Measurements from ENCODE around the gene FHIT.

Gene FHIT

GRCh38 chr3:59764171-59764570 is 1487.1 kb downstream of the FHIT start:
- no peak for DNase-seq (ENCODE audit: low read depth, low spot score)

GRCh38 chr3:59762941-59763340 is 1488.3 kb downstream of the FHIT start:
- no peak for DNase-seq (ENCODE audit: low read depth, low spot score)
- H3K27ac ChIP-seq: no peak overlapping the region

More at GRCh38 chr3:59764171-59764570, 1487.1 kb downstream of the FHIT start:
- H3K27ac ChIP-seq: no peak overlapping the region

- no peak for DNase-seq (ENCODE audit: low read depth, low spot score)
- H3K27ac ChIP-seq: no peak overlapping the region
Measured at GRCh38 chr3:59759298-59760031, 1491.8 kb downstream of the FHIT start.

- no peak overlapping the region for H3K27ac ChIP-seq
- DNase-seq (ENCODE audit: low read depth, low spot score): no peak
Measured at GRCh38 chr3:59758672-59759071, 1492.6 kb downstream of the FHIT start.

- DNase-seq (ENCODE audit: low read depth, low spot score): no peak
Measured at GRCh38 chr3:59756934-59757333, 1494.3 kb downstream of the FHIT start.

GRCh38 chr3:59754456-59755129 is 1496.7 kb downstream of the FHIT start:
- no peak overlapping the region for H3K27ac ChIP-seq
- no peak for DNase-seq (ENCODE audit: low read depth, low spot score)

More at GRCh38 chr3:59756934-59757333, 1494.3 kb downstream of the FHIT start:
- no peak overlapping the region for H3K27ac ChIP-seq

- no peak for DNase-seq (ENCODE audit: low read depth, low spot score)
- no peak overlapping the region for H3K27ac ChIP-seq
Measured at GRCh38 chr3:59753808-59754450, 1497.3 kb downstream of the FHIT start.

GRCh38 chr3:59752925-59753324 is 1498.3 kb downstream of the FHIT start:
- H3K27ac ChIP-seq: no peak overlapping the region
- DNase-seq (ENCODE audit: low read depth, low spot score): no peak

GRCh38 chr3:59751606-59752005 is 1499.6 kb downstream of the FHIT start:
- no peak for DNase-seq (ENCODE audit: low read depth, low spot score)
- no peak overlapping the region for H3K27ac ChIP-seq

GRCh38 chr3:59750391-59750790 is 1500.9 kb downstream of the FHIT start:
- H3K27ac ChIP-seq: no peak overlapping the region
- DNase-seq (ENCODE audit: low read depth, low spot score): no peak

- no peak overlapping the region for H3K27ac ChIP-seq
- no peak for DNase-seq (ENCODE audit: low read depth, low spot score)
Measured at GRCh38 chr3:59749291-59749690, 1502.0 kb downstream of the FHIT start.

- DNase-seq (ENCODE audit: low read depth, low spot score): no peak
- H3K27ac ChIP-seq: no peak overlapping the region
Measured at GRCh38 chr3:59746585-59746984, 1504.7 kb downstream of the FHIT start.

- no peak overlapping the region for H3K27ac ChIP-seq
- no peak for DNase-seq (ENCODE audit: low read depth, low spot score)
Measured at GRCh38 chr3:59737241-59737640, 1514.0 kb downstream of the FHIT start.

- DNase-seq (ENCODE audit: low read depth, low spot score): no peak
- H3K27ac ChIP-seq: no peak overlapping the region
Measured at GRCh38 chr3:59734061-59734460, 1517.2 kb downstream of the FHIT start.

GRCh38 chr3:59733041-59733809 is 1518.0 kb downstream of the FHIT start:
- DNase-seq (ENCODE audit: low read depth, low spot score): no peak
- H3K27ac ChIP-seq: no peak overlapping the region

- no peak for DNase-seq (ENCODE audit: low read depth, low spot score)
- no peak overlapping the region for H3K27ac ChIP-seq
Measured at GRCh38 chr3:59731943-59732342, 1519.3 kb downstream of the FHIT start.

GRCh38 chr3:59730591-59730990 is 1520.7 kb downstream of the FHIT start:
- H3K27ac ChIP-seq: no peak overlapping the region
- DNase-seq (ENCODE audit: low read depth, low spot score): no peak

GRCh38 chr3:59728587-59728908 is 1522.7 kb downstream of the FHIT start:
- no peak for DNase-seq (ENCODE audit: low read depth, low spot score)
- H3K27ac ChIP-seq: no peak overlapping the region

GRCh38 chr3:59727902-59728586 is 1523.2 kb downstream of the FHIT start:
- no peak for DNase-seq (ENCODE audit: low read depth, low spot score)
- no peak overlapping the region for H3K27ac ChIP-seq

GRCh38 chr3:59726279-59726678 is 1525.0 kb downstream of the FHIT start:
- no peak overlapping the region for H3K27ac ChIP-seq
- no peak for DNase-seq (ENCODE audit: low read depth, low spot score)

All from epithelial cell of prostate (primary cell).